ENCODE results near the gene ARHGAP9.

The ARHGAP9 gene

DNA sequence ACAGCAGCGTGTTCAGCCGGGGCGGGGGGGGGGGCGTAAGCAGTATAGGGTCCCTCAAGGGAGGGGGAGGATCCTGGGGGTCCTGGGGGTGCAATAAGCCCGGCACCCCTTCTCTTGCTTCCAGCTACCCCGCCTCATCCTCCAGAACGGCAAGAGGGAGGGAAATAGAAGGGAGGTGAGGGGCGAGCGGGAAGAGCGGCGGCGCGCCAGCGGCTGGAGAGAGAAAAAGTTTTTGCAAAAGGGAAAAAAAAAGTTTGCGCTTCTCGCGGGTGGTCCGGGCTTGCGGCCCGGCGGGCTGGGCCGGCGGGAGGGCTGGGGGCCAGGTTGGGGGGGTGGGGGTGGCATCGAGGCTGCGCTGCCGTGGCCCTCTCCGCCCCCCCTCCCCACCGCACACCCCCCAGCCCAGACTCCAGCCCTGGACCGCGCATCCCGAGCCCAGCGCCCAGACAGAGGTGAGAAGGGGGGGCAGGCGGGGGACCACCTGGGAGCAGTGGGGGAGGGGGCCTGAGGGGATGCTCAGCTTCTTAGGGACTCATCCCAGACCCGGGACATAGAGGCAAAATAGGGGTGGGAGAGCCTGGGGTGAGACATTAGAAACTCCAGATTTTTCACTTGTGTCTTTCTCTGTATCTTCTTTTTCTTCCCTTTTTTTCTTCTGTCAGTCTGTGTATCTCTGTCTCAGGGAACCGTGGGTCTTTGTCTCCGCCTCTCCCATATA lies 19.8 kb downstream of the ARHGAP9 start, which contains the start of gene GLI1:
GLI1 (plus strand) TSS at position 36 of the 718 bp plus-strand sequence. CDS start 3,907 bp downstream, outside the sequence.
- H3K27me3 ChIP-seq (ENCODE audit: control insufficient read depth in 5 of 5, insufficient read depth in 4 of 5, low read length in 5 of 5), result peaks cover 0 to 21% (median 6%) of the 10 kb centered on the region in 5 donors

DNA sequence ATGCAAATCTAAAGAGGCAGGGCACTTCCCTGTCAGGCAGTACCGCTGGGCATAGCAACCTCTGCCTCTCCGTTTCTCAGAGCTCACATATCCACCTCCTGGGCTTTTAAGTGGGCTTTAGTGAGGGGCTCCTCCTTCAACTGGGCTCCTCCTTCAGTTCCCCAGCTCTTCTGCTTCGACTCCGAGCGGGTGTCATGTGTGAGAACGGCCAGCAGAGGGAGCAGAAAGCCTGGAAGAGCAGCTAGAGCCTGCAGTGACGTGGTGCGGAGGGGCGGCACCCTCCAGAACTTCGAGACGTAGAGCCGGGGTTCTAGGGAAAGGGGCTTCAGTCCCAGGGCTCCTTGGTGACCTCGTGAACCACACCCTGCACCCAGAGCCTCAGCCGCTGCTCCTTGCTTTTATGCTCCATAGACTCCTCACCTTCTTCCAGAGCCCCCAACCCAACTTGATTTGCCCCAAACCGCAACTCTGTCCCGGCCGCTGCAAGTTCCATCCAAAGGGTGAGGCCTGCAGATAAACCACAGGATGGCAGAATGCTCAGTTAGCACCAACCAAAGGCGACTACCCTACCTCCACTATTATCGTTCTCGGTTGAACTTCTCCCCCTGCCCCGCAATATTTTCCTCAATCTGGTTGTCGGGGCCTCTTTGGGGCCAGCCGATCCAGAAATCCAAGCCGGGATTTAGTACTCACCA lies 20.5 kb downstream of the ARHGAP9 start:
- H3K4me1 ChIP-seq (ENCODE audit: control insufficient read depth in 5 of 5, insufficient read depth in 5 of 5, low read length in 5 of 5), result peaks cover 5 to 42% (median 36%) of the 10 kb centered on the region in 5 donors
- H3K27ac ChIP-seq (ENCODE audit: low read depth, low read length), result peak overlapping the region; percentile 74
- no peaks in the 10 kb centered on the region for H3K9me3 ChIP-seq (ENCODE audit: control insufficient read depth in 5 of 5, low read length in 5 of 5)
- H3K36me3 ChIP-seq (ENCODE audit: control insufficient read depth in 5 of 5, insufficient read depth in 5 of 5, low read length in 5 of 5), result no peaks in the 10 kb centered on the region
- H3K4me3 ChIP-seq (ENCODE audit: low read depth in 1 of 5, low read length in 5 of 5), result peak overlapping the region; percentile 86 to 99 (median 88)
- H3K27me3 ChIP-seq (ENCODE audit: control insufficient read depth in 5 of 5, insufficient read depth in 4 of 5, low read length in 5 of 5), result peaks cover 0 to 21% (median 6%) of the 10 kb centered on the region in 5 donors
- H3K9ac ChIP-seq (ENCODE audit: low read length in 5 of 5), result peak overlapping the region; percentile 30 to 89 (median 72)

More for the DNA sequence above, 19.8 kb downstream of the ARHGAP9 start, which contains the start of gene GLI1:
- peak within 1 kb of the TSS; percentile 74 for H3K27ac ChIP-seq (ENCODE audit: low read depth, low read length)
- no peaks in the 10 kb centered on the region for H3K36me3 ChIP-seq (ENCODE audit: control insufficient read depth in 5 of 5, insufficient read depth in 5 of 5, low read length in 5 of 5)
- peaks cover 5 to 41% (median 36%) of the 10 kb centered on the region in 5 donors for H3K4me1 ChIP-seq (ENCODE audit: control insufficient read depth in 5 of 5, insufficient read depth in 5 of 5, low read length in 5 of 5)
- no peaks in the 10 kb centered on the region for H3K9me3 ChIP-seq (ENCODE audit: control insufficient read depth in 5 of 5, low read length in 5 of 5)
- peak within 1 kb of the TSS; percentile 30 to 89 (median 72) for H3K9ac ChIP-seq (ENCODE audit: low read length in 5 of 5)
- H3K4me3 ChIP-seq (ENCODE audit: low read depth in 1 of 5, low read length in 5 of 5), result peak within 1 kb of the TSS; percentile 86 to 99 (median 88)

GRCh38 chr12:57458665-57459054 lies 21.0 kb downstream of the ARHGAP9 start:
- peaks cover 0 to 21% (median 6%) of the 10 kb centered on the region in 5 donors for H3K27me3 ChIP-seq (ENCODE audit: control insufficient read depth in 5 of 5, insufficient read depth in 4 of 5, low read length in 5 of 5)
- H3K9me3 ChIP-seq (ENCODE audit: control insufficient read depth in 5 of 5, low read length in 5 of 5), result no peaks in the 10 kb centered on the region
- no peaks in the 10 kb centered on the region for H3K36me3 ChIP-seq (ENCODE audit: control insufficient read depth in 5 of 5, insufficient read depth in 5 of 5, low read length in 5 of 5)
- H3K4me3 ChIP-seq (ENCODE audit: low read depth in 1 of 5, low read length in 5 of 5), result peak overlapping the region; percentile 86 to 99 (median 88)
- peaks cover 5 to 42% (median 36%) of the 10 kb centered on the region in 5 donors for H3K4me1 ChIP-seq (ENCODE audit: control insufficient read depth in 5 of 5, insufficient read depth in 5 of 5, low read length in 5 of 5)
- H3K9ac ChIP-seq (ENCODE audit: low read length in 5 of 5), result peak overlapping the region; percentile 9 to 89 (median 72)
- peak overlapping the region; percentile 74 for H3K27ac ChIP-seq (ENCODE audit: low read depth, low read length)

DNA sequence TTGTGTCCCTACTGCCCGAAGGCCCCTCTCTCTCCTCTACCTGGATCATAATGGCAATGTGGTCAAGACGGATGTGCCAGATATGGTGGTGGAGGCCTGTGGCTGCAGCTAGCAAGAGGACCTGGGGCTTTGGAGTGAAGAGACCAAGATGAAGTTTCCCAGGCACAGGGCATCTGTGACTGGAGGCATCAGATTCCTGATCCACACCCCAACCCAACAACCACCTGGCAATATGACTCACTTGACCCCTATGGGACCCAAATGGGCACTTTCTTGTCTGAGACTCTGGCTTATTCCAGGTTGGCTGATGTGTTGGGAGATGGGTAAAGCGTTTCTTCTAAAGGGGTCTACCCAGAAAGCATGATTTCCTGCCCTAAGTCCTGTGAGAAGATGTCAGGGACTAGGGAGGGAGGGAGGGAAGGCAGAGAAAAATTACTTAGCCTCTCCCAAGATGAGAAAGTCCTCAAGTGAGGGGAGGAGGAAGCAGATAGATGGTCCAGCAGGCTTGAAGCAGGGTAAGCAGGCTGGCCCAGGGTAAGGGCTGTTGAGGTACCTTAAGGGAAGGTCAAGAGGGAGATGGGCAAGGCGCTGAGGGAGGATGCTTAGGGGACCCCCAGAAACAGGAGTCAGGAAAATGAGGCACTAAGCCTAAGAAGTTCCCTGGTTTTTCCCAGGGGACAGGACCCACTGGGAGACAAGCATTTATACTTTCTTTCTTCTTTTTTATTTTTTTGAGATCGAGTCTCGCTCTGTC lies 22.8 kb downstream of the ARHGAP9 start:
- no peak overlapping the region for H3K27ac ChIP-seq (ENCODE audit: low read depth, low read length)
- no peak overlapping the region for H3K9ac ChIP-seq (ENCODE audit: low read length in 5 of 5)
- H3K4me1 ChIP-seq (ENCODE audit: control insufficient read depth in 5 of 5, insufficient read depth in 5 of 5, low read length in 5 of 5), result peaks cover 5 to 32% (median 27%) of the 10 kb centered on the region in 5 donors

GRCh38 chr12:57456145-57456700 lies 23.4 kb downstream of the ARHGAP9 start:
- Histone ChIP-seq H3K9ac (ENCODE audit: low read length in 5 of 5) (no peak overlapping the region), H3K4me3 (ENCODE audit: low read depth in 1 of 5, low read length in 5 of 5) (no peak overlapping the region), H3K36me3 (ENCODE audit: control insufficient read depth in 5 of 5, insufficient read depth in 5 of 5, low read length in 5 of 5) (no peaks in the 10 kb centered on the region)

More for the DNA sequence above, 22.8 kb downstream of the ARHGAP9 start:
- Histone ChIP-seq H3K36me3 (ENCODE audit: control insufficient read depth in 5 of 5, insufficient read depth in 5 of 5, low read length in 5 of 5) (no peaks in the 10 kb centered on the region), H3K4me3 (ENCODE audit: low read depth in 1 of 5, low read length in 5 of 5) (no peak overlapping the region), H3K27me3 (ENCODE audit: control insufficient read depth in 5 of 5, insufficient read depth in 4 of 5, low read length in 5 of 5) (peaks cover 0 to 24% (median 9%) of the 10 kb centered on the region in 5 donors), H3K9me3 (ENCODE audit: control insufficient read depth in 5 of 5, low read length in 5 of 5) (no peaks in the 10 kb centered on the region)

GRCh38 chr12:57455374-57456144 lies 24.1 kb downstream of the ARHGAP9 start:
- H3K9ac ChIP-seq (ENCODE audit: low read length in 5 of 5), result no peak overlapping the region

More at GRCh38 chr12:57456145-57456700, 23.4 kb downstream of the ARHGAP9 start:
- H3K27me3 ChIP-seq (ENCODE audit: control insufficient read depth in 5 of 5, insufficient read depth in 4 of 5, low read length in 5 of 5), result peaks cover 0 to 26% (median 8%) of the 10 kb centered on the region in 5 donors
- no peak overlapping the region for H3K27ac ChIP-seq (ENCODE audit: low read depth, low read length)
- peaks cover 5 to 27% (median 22%) of the 10 kb centered on the region in 5 donors for H3K4me1 ChIP-seq (ENCODE audit: control insufficient read depth in 5 of 5, insufficient read depth in 5 of 5, low read length in 5 of 5)
- H3K9me3 ChIP-seq (ENCODE audit: control insufficient read depth in 5 of 5, low read length in 5 of 5), result no peaks in the 10 kb centered on the region

GRCh38 chr12:57454566-57455373 lies 24.9 kb downstream of the ARHGAP9 start, which contains the start of gene INHBE:
TSS of gene INHBE (plus strand) at chr12:57455307. CDS start at chr12:57455537, 230 bp downstream.
- Histone ChIP-seq H3K27ac (ENCODE audit: low read depth, low read length) (no peak within 1 kb of the TSS), H3K4me3 (ENCODE audit: low read depth in 1 of 5, low read length in 5 of 5) (no peak within 1 kb of the TSS), H3K4me1 (ENCODE audit: control insufficient read depth in 5 of 5, insufficient read depth in 5 of 5, low read length in 5 of 5) (peaks cover 5 to 17% (median 11%) of the 10 kb centered on the region in 5 donors), H3K36me3 (ENCODE audit: control insufficient read depth in 5 of 5, insufficient read depth in 5 of 5, low read length in 5 of 5) (no peaks in the 10 kb centered on the region), H3K27me3 (ENCODE audit: control insufficient read depth in 5 of 5, insufficient read depth in 4 of 5, low read length in 5 of 5) (peaks cover 0 to 18% (median 6%) of the 10 kb centered on the region in 5 donors), H3K9me3 (ENCODE audit: control insufficient read depth in 5 of 5, low read length in 5 of 5) (no peaks in the 10 kb centered on the region), H3K9ac (ENCODE audit: low read length in 5 of 5) (no peak within 1 kb of the TSS)

More at GRCh38 chr12:57455374-57456144, 24.1 kb downstream of the ARHGAP9 start:
- Histone ChIP-seq H3K27me3 (ENCODE audit: control insufficient read depth in 5 of 5, insufficient read depth in 4 of 5, low read length in 5 of 5) (peaks cover 0 to 20% (median 6%) of the 10 kb centered on the region in 5 donors), H3K4me1 (ENCODE audit: control insufficient read depth in 5 of 5, insufficient read depth in 5 of 5, low read length in 5 of 5) (peaks cover 5 to 21% (median 16%) of the 10 kb centered on the region in 5 donors), H3K36me3 (ENCODE audit: control insufficient read depth in 5 of 5, insufficient read depth in 5 of 5, low read length in 5 of 5) (no peaks in the 10 kb centered on the region), H3K9me3 (ENCODE audit: control insufficient read depth in 5 of 5, low read length in 5 of 5) (no peaks in the 10 kb centered on the region), H3K4me3 (ENCODE audit: low read depth in 1 of 5, low read length in 5 of 5) (no peak overlapping the region), H3K27ac (ENCODE audit: low read depth, low read length) (no peak overlapping the region)

DNA sequence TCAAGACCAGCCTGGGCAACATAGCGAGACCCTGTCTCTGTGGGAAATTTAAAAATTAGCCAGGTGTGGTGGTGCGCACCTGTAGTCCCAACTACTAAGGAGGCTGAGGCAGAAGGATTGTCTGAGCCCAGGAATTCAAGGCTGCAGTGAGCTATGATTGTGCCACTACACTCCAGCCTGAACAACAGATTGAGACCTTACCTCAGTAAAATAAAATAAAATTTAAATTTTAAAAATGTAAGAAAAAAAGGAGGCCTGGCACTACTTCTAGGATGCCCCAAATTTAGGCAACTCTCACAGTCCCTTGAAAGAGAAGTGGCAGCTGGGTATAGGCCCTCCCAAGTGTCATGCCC lies 25.5 kb downstream of the ARHGAP9 start:
- Histone ChIP-seq H3K4me1 (ENCODE audit: control insufficient read depth in 5 of 5, insufficient read depth in 5 of 5, low read length in 5 of 5) (peaks cover 4 to 14% (median 8%) of the 10 kb centered on the region in 5 donors), H3K27me3 (ENCODE audit: control insufficient read depth in 5 of 5, insufficient read depth in 4 of 5, low read length in 5 of 5) (peaks cover 0 to 18% (median 6%) of the 10 kb centered on the region in 5 donors), H3K9ac (ENCODE audit: low read length in 5 of 5) (no peak overlapping the region), H3K9me3 (ENCODE audit: control insufficient read depth in 5 of 5, low read length in 5 of 5) (no peaks in the 10 kb centered on the region), H3K36me3 (ENCODE audit: control insufficient read depth in 5 of 5, insufficient read depth in 5 of 5, low read length in 5 of 5) (no peaks in the 10 kb centered on the region), H3K27ac (ENCODE audit: low read depth, low read length) (no peak overlapping the region), H3K4me3 (ENCODE audit: low read depth in 1 of 5, low read length in 5 of 5) (no peak overlapping the region)

Data from subcutaneous abdominal adipose tissue (tissue), 5 donors.